IMR-90 (cell line): ENCODE data around the gene AGR3. TPM values are rescaled to one million over a fixed set of nuclear protein-coding genes. Genes with fewer than 3 reads are reported as not detected.

Source experiments
- ATAC-seq: fragments of 200-7000 bp; cut with Tn5 transposase; 2 replicates; pipeline ENCODE4 v1.9.1; 2020; ENCODE audit warnings: low read depth, mild to moderate bottlenecking, moderate library complexity
- BruUV-seq: library from RNA; stranded (reverse); fragments of 400-500 nt; replicated peaks from 2 replicates; lab custom pipeline; 2021; lab: Mats Ljungman, UMichigan
- CTCF ChIA-PET: fragments of 300-600 bp; formaldehyde crosslinking; extraction: SDS; loops from one replicate; lab custom pipeline; 2021; ENCODE audit warnings: antibody characterized with exemption; lab: Yijun Ruan, JAX
- POLR2A ChIA-PET: fragments of 300-600 bp; sonication (Branson Sonifier 250); formaldehyde crosslinking; loops from one replicate; lab custom pipeline; 2022; ENCODE audit warnings: antibody characterized with exemption; ENCODE audit not compliant: unreplicated experiment; lab: Charles Lee
- DNase-seq: peaks from one replicate; pipeline ENCODE4 v3.0.0; 2013
- H2AFZ ChIP-seq: replicated peaks from 2 replicates; pipeline ENCODE3; 2013; ENCODE audit warnings: low read length, mild to moderate bottlenecking; ENCODE audit not compliant: poor library complexity
- H2AK5ac ChIP-seq: 2 replicates; pipeline ENCODE4 v1.6.1; 2013; ENCODE audit warnings: low read depth, low read length, inconsistent platforms
- H2AK9ac ChIP-seq: replicated peaks from 2 replicates; pipeline ENCODE3; 2013; ENCODE audit warnings: mild to moderate bottlenecking, low read depth, low read length, moderate library complexity; ENCODE audit not compliant: poor library complexity
- H2BK120ac ChIP-seq: 2 replicates; pipeline ENCODE4 v1.6.1; 2013; ENCODE audit warnings: low read depth, low read length, inconsistent platforms
- H2BK15ac ChIP-seq: 3 replicates; pipeline ENCODE4 v1.6.1; 2013; ENCODE audit warnings: low read depth, low read length, inconsistent platforms
- H2BK20ac ChIP-seq: 2 replicates; pipeline ENCODE4 v1.6.1; 2013; ENCODE audit warnings: low read depth, mild to moderate bottlenecking, inconsistent platforms, low read length, moderate library complexity
- H2BK5ac ChIP-seq: 2 replicates; pipeline ENCODE4 v1.6.1; 2013; ENCODE audit warnings: mild to moderate bottlenecking, low read depth, low read length, inconsistent platforms; ENCODE audit not compliant: poor library complexity, severe bottlenecking
- H3K14ac ChIP-seq: replicated peaks from 2 replicates; pipeline ENCODE4 v1.6.1; 2013; ENCODE audit warnings: low read depth, low read length, inconsistent platforms
- H3K18ac ChIP-seq: 2 replicates; pipeline ENCODE4 v1.6.1; 2013; ENCODE audit warnings: low read depth, low read length, control low read depth
- H3K23ac ChIP-seq: 2 replicates; pipeline ENCODE4 v1.6.1; 2013; ENCODE audit warnings: low read depth, low read length, inconsistent platforms
- H3K27ac ChIP-seq: 2 replicates; pipeline ENCODE4 v1.5.1; 2013; ENCODE audit warnings: mild to moderate bottlenecking, control low read depth, low read length; ENCODE audit not compliant: insufficient read depth
- H3K27me3 ChIP-seq: 2 replicates; pipeline ENCODE4 v1.6.1; 2013; ENCODE audit warnings: low read length; ENCODE audit not compliant: control insufficient read depth, insufficient read depth
- H3K36me3 ChIP-seq: 2 replicates; pipeline ENCODE4 v1.6.1; 2013; ENCODE audit warnings: low read length, mixed read lengths; ENCODE audit not compliant: control insufficient read depth, insufficient read depth
- H3K4ac ChIP-seq: 2 replicates; pipeline ENCODE4 v1.6.1; 2013; ENCODE audit warnings: low read depth, low read length, inconsistent platforms
- H3K4me1 ChIP-seq: 2 replicates; pipeline ENCODE4 v1.6.1; 2013; ENCODE audit warnings: low read length, mixed read lengths; ENCODE audit not compliant: control insufficient read depth, insufficient read depth
- H3K4me2 ChIP-seq: 2 replicates; pipeline ENCODE4 v1.6.1; 2013; ENCODE audit warnings: low read depth, mild to moderate bottlenecking, control low read depth, low read length, moderate library complexity
- H3K4me3 ChIP-seq: 2 replicates; pipeline ENCODE4 v1.5.1; 2013; ENCODE audit warnings: low read depth, mild to moderate bottlenecking, control low read depth, low read length, moderate library complexity; ENCODE audit not compliant: insufficient read depth
- H3K56ac ChIP-seq: 2 replicates; pipeline ENCODE4 v1.6.1; 2013; ENCODE audit warnings: low read length, inconsistent platforms; ENCODE audit not compliant: insufficient read depth; ENCODE audit errors: extremely low read depth
- H3K79me1 ChIP-seq, 2 experiments: 2 replicates each; pipeline ENCODE4 v1.6.1; 2013; ENCODE audit warnings: low read length in 2 of 2, inconsistent platforms in 1 of 2, low read depth in 1 of 2
- H3K9ac ChIP-seq: 2 replicates; pipeline ENCODE4 v1.6.1; 2013; ENCODE audit warnings: low read depth, low read length, control low read depth
- H3K9me1 ChIP-seq: 2 replicates; pipeline ENCODE4 v1.6.1; 2013; ENCODE audit warnings: low read length, inconsistent platforms; ENCODE audit not compliant: insufficient read depth
- H3K9me3 ChIP-seq: 2 replicates; pipeline ENCODE4 v1.6.1; 2013; ENCODE audit warnings: low read length; ENCODE audit not compliant: control insufficient read depth, insufficient read depth
- H4K20me1 ChIP-seq: 2 replicates; pipeline ENCODE4 v1.6.1; 2013; ENCODE audit warnings: low read length, inconsistent platforms; ENCODE audit not compliant: insufficient read depth
- H4K5ac ChIP-seq: 2 replicates; pipeline ENCODE4 v1.6.1; 2013; ENCODE audit warnings: mild to moderate bottlenecking, low read depth, low read length, control low read depth
- H4K8ac ChIP-seq, 2 experiments: 2 replicates each; pipeline ENCODE4 v1.6.1; 2013; ENCODE audit warnings: low read depth in 2 of 2, low read length in 2 of 2, control low read depth in 1 of 2, inconsistent platforms in 1 of 2
- H4K91ac ChIP-seq: 2 replicates; pipeline ENCODE4 v1.6.1; 2013; ENCODE audit warnings: low read depth, low read length, inconsistent platforms; ENCODE audit not compliant: insufficient read depth
- BHLHE40 ChIP-seq: fragments of 150-350 bp; IDR thresholded peaks from 2 replicates; pipeline ENCODE4 v1.6.1; 2016; ENCODE audit warnings: mild to moderate bottlenecking, low read depth, low read length
- CEBPB ChIP-seq: IDR thresholded peaks from 2 replicates; pipeline ENCODE4 v1.6.1; 2012; ENCODE audit warnings: low read depth, low read length, improper control_type of control experiment
- CHD1 ChIP-seq: IDR thresholded peaks from 2 replicates; pipeline ENCODE4 v1.6.1; 2012; ENCODE audit warnings: low read depth, low read length, improper control_type of control experiment
- FOS ChIP-seq: fragments of 150-350 bp; IDR thresholded peaks from 2 replicates; pipeline ENCODE4 v1.6.1; 2016; ENCODE audit warnings: low read depth, low read length
- MAFK ChIP-seq: IDR thresholded peaks from 2 replicates; pipeline ENCODE4 v1.6.1; 2012; ENCODE audit warnings: low read depth, low read length, improper control_type of control experiment
- MAZ ChIP-seq: IDR thresholded peaks from 2 replicates; pipeline ENCODE4 v1.6.1; 2012; ENCODE audit warnings: low read depth, mild to moderate bottlenecking, low read length, improper control_type of control experiment, moderate library complexity, borderline replicate concordance
- MXI1 ChIP-seq: IDR thresholded peaks from 2 replicates; pipeline ENCODE4 v1.6.1; 2012; ENCODE audit warnings: low read depth, mild to moderate bottlenecking, low read length, moderate library complexity, borderline replicate concordance
- NFE2L2 ChIP-seq: fragments of 150-350 bp; IDR thresholded peaks from 2 replicates; pipeline ENCODE4 v1.6.1; 2016; ENCODE audit warnings: low read depth, mild to moderate bottlenecking, low read length
- POLR2A ChIP-seq: IDR thresholded peaks from 2 replicates; pipeline ENCODE4 v1.6.1; 2012; ENCODE audit warnings: mild to moderate bottlenecking, low read depth, low read length
- RAD21 ChIP-seq: IDR thresholded peaks from 2 replicates; pipeline ENCODE4 v1.6.1; 2012; ENCODE audit warnings: low read length, improper control_type of control experiment
- RCOR1 ChIP-seq: IDR thresholded peaks from 2 replicates; pipeline ENCODE4 v1.6.1; 2012; ENCODE audit warnings: mild to moderate bottlenecking, low read length, improper control_type of control experiment; ENCODE audit not compliant: insufficient replicate concordance
- RFX5 ChIP-seq: IDR thresholded peaks from 2 replicates; pipeline ENCODE4 v1.8.0; 2012; ENCODE audit warnings: low read depth, mild to moderate bottlenecking, low read length, moderate library complexity
- SMC3 ChIP-seq: fragments of 150-350 bp; IDR thresholded peaks from 2 replicates; pipeline ENCODE4 v1.6.1; 2016; ENCODE audit warnings: low read depth, mild to moderate bottlenecking, antibody characterized with exemption, low read length, moderate library complexity
- dilution Hi-C: fragments of 300-500 bp; cut with HindIII; formaldehyde crosslinking; loops from one replicate; pipeline ENCODE4 v1.14.3; 2018; ENCODE audit warnings: low sequenced_read_pairs; ENCODE audit not compliant: unreplicated experiment
- in situ Hi-C: fragments of 300-500 bp; cut with MboI; formaldehyde crosslinking; loops from 3 replicates; pipeline ENCODE4 v1.14.3; 2019; ENCODE audit warnings: low sequenced_read_pairs, inconsistent platforms, mixed read lengths
- intact Hi-C: fragments of 100-400 bp; cut with micrococcal nuclease; formaldehyde crosslinking; loops from 2 replicates; pipeline ENCODE4 v1.10.0; 2022
- polyA plus RNA-seq, 3 experiments: library from polyadenylated mRNA; depleted of rRNA; stranded (reverse); fragments of >200 nt; gene quantifications; 2 replicates each; pipeline ENCODE4 v1.2.3, GENCODE V29; 2012; ENCODE audit warnings: low replicate concordance in 1 of 3
- total RNA-seq: library from RNA; depleted of rRNA; stranded (reverse); fragments of >200 nt; gene quantifications from 2 replicates; pipeline ENCODE4 v1.2.3, GENCODE V29; 2012
- TF ChIP-seq, protein P1 (sequence below): conservative IDR thresholded peaks from 2 replicates; pipeline ENCODE4 v1.5.1; 2012; ENCODE audit warnings: mild to moderate bottlenecking, low read depth, low read length, improper control_type of control experiment
- TF ChIP-seq, protein P2 (sequence below): fragments of 150-350 bp; IDR thresholded peaks from 2 replicates; pipeline ENCODE4 v1.6.1; 2017; ENCODE audit warnings: mild to moderate bottlenecking, antibody characterized with exemption, low read length, low read depth
- TF ChIP-seq, protein P3 (sequence below): fragments of 150-350 bp; IDR thresholded peaks from 2 replicates; pipeline ENCODE4 v1.6.1; 2016; ENCODE audit warnings: low read depth, mild to moderate bottlenecking, low read length, moderate library complexity, borderline replicate concordance

AGR3 gene
- total and polyA plus RNA-seq, 2 of the 4 experiments (the other 2 are of a cell fraction) = not detected

DNA sequence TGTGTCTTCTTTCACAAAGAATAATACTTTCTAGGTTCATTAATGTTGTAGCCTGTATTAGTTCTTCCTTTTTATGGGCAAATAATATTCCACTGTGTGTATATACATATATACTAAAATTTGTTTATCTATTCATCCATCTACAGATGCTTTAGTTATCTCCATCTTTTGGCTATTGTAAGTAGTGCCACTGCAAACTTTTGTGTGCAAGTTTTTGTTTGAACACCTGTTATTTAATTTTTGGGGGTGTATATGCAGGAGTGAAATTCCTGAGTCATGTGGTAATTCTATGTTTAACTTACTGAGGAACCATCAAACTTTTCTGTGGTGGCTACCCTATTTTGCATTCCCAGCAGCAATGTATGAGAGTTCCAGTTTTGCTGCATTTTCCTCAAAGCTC lies 37.7 kb upstream of the AGR3 start:
- Histone ChIP-seq H2AK5ac (no peak overlapping the region), H3K4me2 (no peak overlapping the region), H4K91ac (no peak overlapping the region), H3K23ac (no peak overlapping the region), H3K18ac (no peak overlapping the region), H2BK120ac (no peak overlapping the region), H3K4me3 (no peak overlapping the region), H2BK15ac (no peak overlapping the region), H3K27me3 (no peaks in the 10 kb centered on the region), H3K4me1 (peaks cover 11% of the 10 kb centered on the region), H4K5ac (no peak overlapping the region), H3K14ac (no peak overlapping the region), H3K36me3 (no peaks in the 10 kb centered on the region), H3K9ac (no peak overlapping the region), H3K79me1 (no peaks in the 10 kb centered on the region), H4K20me1 (no peaks in the 10 kb centered on the region; the same call in 1 of the 2 replicates), H3K56ac (no peak overlapping the region), H3K9me1 (peaks cover 5% of the 10 kb centered on the region; the same call in 1 of the 2 replicates), H3K9me3 (no peaks in the 10 kb centered on the region), H3K4ac (no peak overlapping the region), H3K27ac (no peak overlapping the region), H2AFZ (no peak overlapping the region), H2BK5ac (no peak overlapping the region), H2BK20ac (no peak overlapping the region), H2AK9ac (no peak overlapping the region), H4K8ac (no peak overlapping the region)
- CTCF ChIA-PET = no interaction called here
- no TSS peak for BruUV-seq
- TF ChIP-seq RFX5 (no peak), RCOR1 (no peak), BHLHE40 (no peak), NFE2L2 (no peak), CEBPB (no peak), SMC3 (no peak), RAD21 (no peak), POLR2A (no peak), CHD1 (no peak), MAFK (no peak), MXI1 (no peak), FOS (no peak), MAZ (no peak)
- TF ChIP-seq, protein P1, sequence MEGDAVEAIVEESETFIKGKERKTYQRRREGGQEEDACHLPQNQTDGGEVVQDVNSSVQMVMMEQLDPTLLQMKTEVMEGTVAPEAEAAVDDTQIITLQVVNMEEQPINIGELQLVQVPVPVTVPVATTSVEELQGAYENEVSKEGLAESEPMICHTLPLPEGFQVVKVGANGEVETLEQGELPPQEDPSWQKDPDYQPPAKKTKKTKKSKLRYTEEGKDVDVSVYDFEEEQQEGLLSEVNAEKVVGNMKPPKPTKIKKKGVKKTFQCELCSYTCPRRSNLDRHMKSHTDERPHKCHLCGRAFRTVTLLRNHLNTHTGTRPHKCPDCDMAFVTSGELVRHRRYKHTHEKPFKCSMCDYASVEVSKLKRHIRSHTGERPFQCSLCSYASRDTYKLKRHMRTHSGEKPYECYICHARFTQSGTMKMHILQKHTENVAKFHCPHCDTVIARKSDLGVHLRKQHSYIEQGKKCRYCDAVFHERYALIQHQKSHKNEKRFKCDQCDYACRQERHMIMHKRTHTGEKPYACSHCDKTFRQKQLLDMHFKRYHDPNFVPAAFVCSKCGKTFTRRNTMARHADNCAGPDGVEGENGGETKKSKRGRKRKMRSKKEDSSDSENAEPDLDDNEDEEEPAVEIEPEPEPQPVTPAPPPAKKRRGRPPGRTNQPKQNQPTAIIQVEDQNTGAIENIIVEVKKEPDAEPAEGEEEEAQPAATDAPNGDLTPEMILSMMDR = no peak
- TF ChIP-seq, protein P2, sequence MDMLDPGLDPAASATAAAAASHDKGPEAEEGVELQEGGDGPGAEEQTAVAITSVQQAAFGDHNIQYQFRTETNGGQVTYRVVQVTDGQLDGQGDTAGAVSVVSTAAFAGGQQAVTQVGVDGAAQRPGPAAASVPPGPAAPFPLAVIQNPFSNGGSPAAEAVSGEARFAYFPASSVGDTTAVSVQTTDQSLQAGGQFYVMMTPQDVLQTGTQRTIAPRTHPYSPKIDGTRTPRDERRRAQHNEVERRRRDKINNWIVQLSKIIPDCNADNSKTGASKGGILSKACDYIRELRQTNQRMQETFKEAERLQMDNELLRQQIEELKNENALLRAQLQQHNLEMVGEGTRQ = no peak
- TF ChIP-seq, protein P3, sequence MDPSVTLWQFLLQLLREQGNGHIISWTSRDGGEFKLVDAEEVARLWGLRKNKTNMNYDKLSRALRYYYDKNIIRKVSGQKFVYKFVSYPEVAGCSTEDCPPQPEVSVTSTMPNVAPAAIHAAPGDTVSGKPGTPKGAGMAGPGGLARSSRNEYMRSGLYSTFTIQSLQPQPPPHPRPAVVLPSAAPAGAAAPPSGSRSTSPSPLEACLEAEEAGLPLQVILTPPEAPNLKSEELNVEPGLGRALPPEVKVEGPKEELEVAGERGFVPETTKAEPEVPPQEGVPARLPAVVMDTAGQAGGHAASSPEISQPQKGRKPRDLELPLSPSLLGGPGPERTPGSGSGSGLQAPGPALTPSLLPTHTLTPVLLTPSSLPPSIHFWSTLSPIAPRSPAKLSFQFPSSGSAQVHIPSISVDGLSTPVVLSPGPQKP = no peak
- intact Hi-C loops = loop anchor here (2.0 to 10.0 kb wide), 4 partner anchors 119 to 495 kb away; partner anchors contain the start of genes ANKMY2, BZW2 and CRPPA
- dilution Hi-C loops = no loop called here
- POLR2A ChIA-PET = no interaction called here
- in situ Hi-C loops = loop anchor here (10.0 to 25.0 kb wide), 4 partner anchors 225 to 1418 kb away; no protein-coding TSS in a partner anchor
- DNase-seq = no peak
- no peak for ATAC-seq
